WTC11 (cell line): Measurements from ENCODE around the gene LPP. TPM values are rescaled to one million over a fixed set of nuclear protein-coding genes. Genes with fewer than 3 reads are reported as not detected.

Experiments used
- ATAC-seq: fragments of 200-7000 bp; cut with Tn5 transposase; 2 replicates; pipeline ENCODE4 v1.10.0; 2021; ENCODE audit warnings: mild to moderate bottlenecking, moderate library complexity
- CTCF ChIA-PET: fragments of 300-600 bp; sonication (Branson Sonifier 250); formaldehyde crosslinking; loops from one replicate; lab custom pipeline; 2021; ENCODE audit warnings: antibody characterized with exemption; lab: Charles Lee
- POLR2A ChIA-PET: fragments of 350-600 bp; sonication (Branson Sonifier 250); formaldehyde crosslinking; loops from one replicate; lab custom pipeline; 2021; ENCODE audit warnings: antibody characterized with exemption; lab: Charles Lee
- DNase-seq: peaks from one replicate; pipeline ENCODE4 v3.0.0; 2021; ENCODE audit warnings: low spot score
- H3K27ac Mint-ChIP-seq: 2 replicates; pipeline ENCODE4 v1.8.0; 2021; ENCODE audit warnings: mixed read lengths
- H3K27me3 Mint-ChIP-seq: 2 replicates; pipeline ENCODE4 v1.8.0; 2021; ENCODE audit warnings: low read depth, mild to moderate bottlenecking, moderate library complexity, mixed read lengths
- H3K36me3 Mint-ChIP-seq: 2 replicates; pipeline ENCODE4 v1.8.0; 2021; ENCODE audit warnings: mixed read lengths
- H3K4me1 Mint-ChIP-seq: 2 replicates; pipeline ENCODE4 v1.8.0; 2022; ENCODE audit warnings: mixed read lengths
- H3K4me3 Mint-ChIP-seq: 2 replicates; pipeline ENCODE4 v1.8.0; 2021; ENCODE audit warnings: mild to moderate bottlenecking, moderate library complexity, mixed read lengths
- H3K9me3 Mint-ChIP-seq: 2 replicates; pipeline ENCODE4 v1.8.0; 2021; ENCODE audit warnings: mixed read lengths
- AR ChIP-seq: fragments of 250-450 bp; sonication (Bioruptor Pico); IDR thresholded peaks from 2 replicates; pipeline ENCODE4 v1.9.0; 2021; ENCODE audit warnings: mild to moderate bottlenecking
- ATF6 ChIP-seq: sonication (generic); formaldehyde crosslinking; IDR thresholded peaks from 2 replicates; pipeline ENCODE4 v1.8.1; 2023; ENCODE audit warnings: mild to moderate bottlenecking, missing genetic modification reagents
- CTCF ChIP-seq: fragments of 200-600 bp; IDR thresholded peaks from 2 replicates; pipeline ENCODE4 v1.8.0; 2022; ENCODE audit warnings: antibody characterized with exemption
- E2F4 ChIP-seq: sonication (generic); formaldehyde crosslinking; IDR thresholded peaks from 2 replicates; pipeline ENCODE4 v1.8.1; 2022; ENCODE audit warnings: low read depth, mild to moderate bottlenecking, moderate library complexity, missing genetic modification reagents, borderline replicate concordance
- FOXP4 ChIP-seq: sonication (generic); formaldehyde crosslinking; IDR thresholded peaks from 2 replicates; pipeline ENCODE4 v1.8.0; 2022; ENCODE audit warnings: mild to moderate bottlenecking, missing genetic modification reagents
- GRHL2 ChIP-seq: fragments of 250-450 bp; sonication (Bioruptor Pico); IDR thresholded peaks from 2 replicates; pipeline ENCODE4 v1.8.0; 2022; ENCODE audit warnings: mild to moderate bottlenecking, moderate library complexity; ENCODE audit not compliant: insufficient replicate concordance, severe bottlenecking
- GTF2I ChIP-seq: fragments of 250-450 bp; sonication (Bioruptor Pico); conservative IDR thresholded peaks from 2 replicates; pipeline ENCODE4 v1.4.0; 2021; ENCODE audit warnings: mild to moderate bottlenecking
- JAZF1 ChIP-seq: fragments of 250-450 bp; sonication (Bioruptor Pico); IDR thresholded peaks from 2 replicates; pipeline ENCODE4 v1.9.0; 2021; ENCODE audit warnings: moderate library complexity, mild to moderate bottlenecking, inconsistent platforms
- KAT7 ChIP-seq: sonication (generic); formaldehyde crosslinking; IDR thresholded peaks from 2 replicates; pipeline ENCODE4 v1.8.1; 2023; ENCODE audit warnings: missing genetic modification reagents, mild to moderate bottlenecking, borderline replicate concordance
- MAX ChIP-seq: sonication (generic); formaldehyde crosslinking; IDR thresholded peaks from 2 replicates; pipeline ENCODE4 v1.8.0; 2022; ENCODE audit warnings: mild to moderate bottlenecking, missing genetic modification reagents
- MLX ChIP-seq: sonication (generic); formaldehyde crosslinking; IDR thresholded peaks from 2 replicates; pipeline ENCODE4 v1.8.1; 2023; ENCODE audit warnings: mild to moderate bottlenecking, missing genetic modification reagents, moderate library complexity
- MXD4 ChIP-seq: fragments of 250-450 bp; sonication (Bioruptor Pico); IDR thresholded peaks from 2 replicates; pipeline ENCODE4 v1.8.0; 2021; ENCODE audit warnings: mild to moderate bottlenecking, moderate library complexity, borderline replicate concordance
- OVOL2 ChIP-seq: fragments of 250-450 bp; sonication (Bioruptor Pico); IDR thresholded peaks from 2 replicates; pipeline ENCODE4 v1.9.0; 2021; ENCODE audit warnings: mild to moderate bottlenecking, borderline replicate concordance
- TEAD1 ChIP-seq: sonication (generic); formaldehyde crosslinking; IDR thresholded peaks from 2 replicates; pipeline ENCODE4 v1.8.0; 2022; ENCODE audit warnings: mild to moderate bottlenecking, missing genetic modification reagents
- TEAD4 ChIP-seq: sonication (generic); formaldehyde crosslinking; IDR thresholded peaks from 2 replicates; pipeline ENCODE4 v1.8.0; 2022; ENCODE audit warnings: mild to moderate bottlenecking, missing genetic modification reagents
- ZBTB21 ChIP-seq: sonication (generic); formaldehyde crosslinking; IDR thresholded peaks from 2 replicates; pipeline ENCODE4 v1.8.1; 2023; ENCODE audit warnings: mild to moderate bottlenecking, missing genetic modification reagents, borderline replicate concordance
- ZMAT4 ChIP-seq: fragments of 250-450 bp; sonication (Bioruptor Pico); IDR thresholded peaks from 2 replicates; pipeline ENCODE4 v1.9.0; 2021; ENCODE audit warnings: mild to moderate bottlenecking
- ZNF138 ChIP-seq: sonication (generic); formaldehyde crosslinking; conservative IDR thresholded peaks from 2 replicates; pipeline ENCODE4 v1.8.1; 2022; ENCODE audit warnings: mild to moderate bottlenecking, moderate library complexity, missing genetic modification reagents
- ZNF219 ChIP-seq: sonication (generic); formaldehyde crosslinking; IDR thresholded peaks from 2 replicates; pipeline ENCODE4 v1.8.0; 2023; ENCODE audit warnings: missing genetic modification reagents, mild to moderate bottlenecking, borderline replicate concordance
- ZNF512 ChIP-seq: sonication (generic); formaldehyde crosslinking; IDR thresholded peaks from 2 replicates; pipeline ENCODE4 v1.8.1; 2022; ENCODE audit warnings: missing genetic modification reagents, borderline replicate concordance
- ZSCAN18 ChIP-seq: fragments of 250-450 bp; sonication (Bioruptor Pico); IDR thresholded peaks from 2 replicates; pipeline ENCODE4 v2.1.2; 2022; ENCODE audit warnings: mild to moderate bottlenecking, moderate library complexity
- total RNA-seq: library from RNA; stranded (reverse); gene quantifications from 3 replicates; pipeline ENCODE4 v1.2.3, GENCODE V29; 2021

Gene LPP
- total RNA-seq, 1 experiment from 2014 or later: 49.6 TPM

GRCh38 chr3:188153437-188154013 is 432 bp upstream of the LPP start:
- H3K4me3 Mint-ChIP-seq: peak overlapping the region; percentile 97
- TF ChIP-seq ZNF219 (CRISPR knock-in tag): no peak
- TF ChIP-seq E2F4 (CRISPR knock-in tag): no peak
- peak; percentile 68; the same call in 1 of the 2 replicates for TF ChIP-seq MAX (CRISPR knock-in tag)
- no peak for TF ChIP-seq ZNF138
- TF ChIP-seq ZSCAN18 (CRISPR knock-in tag): no peak
- no peak for TF ChIP-seq FOXP4
- peak; percentile 21; the same call in 1 of the 2 replicates for TF ChIP-seq TEAD1 (CRISPR knock-in tag)
- TF ChIP-seq AR (CRISPR knock-in tag): no peak; the same call in 1 of the 2 replicates
- no peak for TF ChIP-seq GTF2I (CRISPR knock-in tag)
- no peak for TF ChIP-seq GRHL2 (CRISPR knock-in tag)
- no peak for TF ChIP-seq ZNF512
- TF ChIP-seq TEAD4 (CRISPR knock-in tag): peak; percentile 25; the same call in 1 of the 2 replicates
- TF ChIP-seq MXD4 (CRISPR knock-in tag): no peak
- TF ChIP-seq CTCF: no peak
- no peak for TF ChIP-seq ZMAT4
- TF ChIP-seq OVOL2 (CRISPR knock-in tag): no peak
- no peak for TF ChIP-seq MLX (CRISPR knock-in tag)
- no peak for TF ChIP-seq ATF6 (CRISPR knock-in tag)
- 0 out of 2 replicates have a peak, but pooled peaks have one; percentile 44 for TF ChIP-seq ZBTB21 (CRISPR knock-in tag)
- no peak for TF ChIP-seq JAZF1 (CRISPR knock-in tag)
- no peak for TF ChIP-seq KAT7 (CRISPR knock-in tag)

More at GRCh38 chr3:188153437-188154013, 432 bp upstream of the LPP start:
- peaks cover 5% of the 10 kb centered on the region for H3K27me3 Mint-ChIP-seq
- H3K27ac Mint-ChIP-seq: peak overlapping the region; percentile 99
- H3K36me3 Mint-ChIP-seq: no peaks in the 10 kb centered on the region
- ChIA-PET CTCF (interaction anchor here (1.3 to 4.3 kb wide), 3 partner anchors 404 to 414 kb away, joined by 3 to 38 read pairs (median 4); no protein-coding TSS in a partner anchor), POLR2A (interaction anchor here (0.6 to 3.6 kb wide), 13 partner anchors 8 to 794 kb away, joined by 3 to 31 read pairs (median 3); partner anchors contain the start of gene BCL6)
- H3K9me3 Mint-ChIP-seq: no peaks in the 10 kb centered on the region
- H3K4me1 Mint-ChIP-seq: peaks cover 55% of the 10 kb centered on the region
- ATAC-seq: peak; percentile 65
- peak; percentile 85 for DNase-seq
